ENCODE data around the gene ANKRD17.

Gene ANKRD17

DNA sequence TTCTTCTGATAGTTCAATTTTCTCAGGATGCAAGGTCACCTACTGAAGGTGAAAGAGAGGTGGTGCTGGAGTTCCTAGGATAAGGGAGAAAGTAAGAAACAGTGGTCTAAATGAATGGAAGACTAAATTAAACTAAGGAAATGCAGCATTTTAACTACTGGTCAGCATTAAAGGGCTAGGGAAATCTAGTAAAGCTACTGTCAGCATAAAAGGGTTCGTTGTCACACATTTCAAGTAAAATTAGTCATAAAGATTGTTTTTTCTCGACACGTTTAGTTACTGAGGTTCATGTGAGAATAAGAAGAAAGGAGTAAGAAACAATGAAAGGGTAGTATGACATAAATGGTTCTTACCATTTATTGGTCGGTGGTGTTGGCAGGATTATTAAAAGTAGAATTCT is 149.1 kb downstream of the ANKRD17 start:
- DNase-seq (ENCODE audit: low read depth in 3 of 3), result no peak

- DNase-seq (ENCODE audit: low read depth in 3 of 3), result no peak
Measured at GRCh38 chr4:73104695-73105094, 153.9 kb downstream of the ANKRD17 start.

DNA sequence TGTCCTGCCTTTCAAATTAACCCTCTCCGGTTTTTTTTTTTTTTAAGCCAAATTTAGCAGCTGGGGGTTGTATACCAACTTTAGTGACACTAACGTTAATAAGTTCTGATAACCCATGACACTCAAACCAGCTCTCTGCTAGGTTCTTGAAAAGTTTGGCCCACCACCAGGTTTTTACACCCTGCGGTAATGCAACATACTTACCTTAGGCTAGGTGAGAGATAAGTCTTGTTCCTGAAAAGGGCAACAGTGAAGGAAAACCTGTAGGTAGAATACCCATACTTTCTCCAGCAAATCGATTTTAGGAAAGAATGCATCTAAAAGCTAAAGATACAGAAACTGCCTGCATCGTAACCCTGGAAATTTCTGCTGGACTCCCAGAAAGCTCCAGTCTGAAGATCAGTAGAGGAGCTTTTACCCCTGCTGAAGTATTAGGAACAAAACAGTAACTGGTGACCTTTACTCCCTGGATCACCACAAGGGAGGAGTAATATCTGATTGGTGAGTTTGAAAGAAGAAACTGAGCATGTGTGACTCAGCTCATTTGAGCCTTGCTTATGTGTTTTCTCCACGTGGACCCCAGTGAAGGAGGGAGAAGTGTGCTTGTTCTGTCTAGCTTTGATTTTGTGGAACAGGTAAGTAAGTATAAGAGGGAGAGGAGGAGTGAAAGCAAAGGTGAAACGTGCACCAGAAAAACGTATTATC is 154.6 kb downstream of the ANKRD17 start:
- no peak for DNase-seq (ENCODE audit: low read depth in 3 of 3)

GRCh38 chr4:73099143-73099542 is 159.5 kb downstream of the ANKRD17 start:
- no peak for DNase-seq (ENCODE audit: low read depth in 3 of 3)

- no peak for DNase-seq (ENCODE audit: low read depth in 3 of 3)
Measured at GRCh38 chr4:73098713-73099112, 159.9 kb downstream of the ANKRD17 start.

DNA sequence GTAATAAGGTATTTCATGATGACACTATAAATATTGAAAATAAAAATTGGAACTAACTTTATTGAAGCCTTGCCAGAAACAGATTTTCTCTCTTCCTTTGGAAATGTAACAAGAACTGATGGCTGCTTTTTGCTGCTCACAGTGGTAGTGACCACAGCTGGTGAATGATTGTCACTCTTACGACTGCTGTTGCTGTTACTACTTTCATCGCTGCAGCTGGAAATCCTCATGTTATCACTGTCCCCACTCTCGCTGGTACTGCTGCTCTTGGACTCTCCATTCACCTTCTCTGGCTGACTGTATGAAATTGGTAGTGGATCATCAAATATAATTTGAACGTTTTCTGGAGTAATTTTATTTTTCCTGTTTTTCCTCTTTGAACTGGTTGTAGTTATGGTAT is 160.6 kb downstream of the ANKRD17 start:
- DNase-seq (ENCODE audit: low read depth in 3 of 3), result no peak

- no peak for DNase-seq (ENCODE audit: low read depth in 3 of 3)
Measured at GRCh38 chr4:73092868-73093267, 165.7 kb downstream of the ANKRD17 start.

DNA sequence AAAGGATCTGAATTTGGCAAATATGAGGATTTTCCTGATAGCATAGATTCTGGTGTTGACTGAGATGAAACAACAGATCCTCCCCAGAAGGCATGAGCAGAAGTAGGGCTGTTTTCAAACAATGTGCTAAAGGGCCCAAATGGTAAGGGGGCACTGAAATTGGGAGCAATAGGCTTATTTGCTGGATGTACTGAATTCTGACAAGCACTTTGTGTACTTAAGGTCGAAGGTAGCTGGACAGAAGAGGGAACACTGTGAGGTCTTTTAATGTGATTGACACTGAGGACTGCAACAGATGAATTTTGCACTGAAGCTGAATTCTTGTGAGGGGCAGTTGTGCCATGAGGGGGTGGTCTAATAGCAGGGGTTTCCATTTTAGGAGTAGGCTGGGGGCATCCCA is 167.9 kb downstream of the ANKRD17 start:
- DNase-seq (ENCODE audit: low read depth in 3 of 3), result no peak

- no peak for DNase-seq (ENCODE audit: low read depth in 3 of 3)
Measured at GRCh38 chr4:73087871-73088270, 170.7 kb downstream of the ANKRD17 start.

DNA sequence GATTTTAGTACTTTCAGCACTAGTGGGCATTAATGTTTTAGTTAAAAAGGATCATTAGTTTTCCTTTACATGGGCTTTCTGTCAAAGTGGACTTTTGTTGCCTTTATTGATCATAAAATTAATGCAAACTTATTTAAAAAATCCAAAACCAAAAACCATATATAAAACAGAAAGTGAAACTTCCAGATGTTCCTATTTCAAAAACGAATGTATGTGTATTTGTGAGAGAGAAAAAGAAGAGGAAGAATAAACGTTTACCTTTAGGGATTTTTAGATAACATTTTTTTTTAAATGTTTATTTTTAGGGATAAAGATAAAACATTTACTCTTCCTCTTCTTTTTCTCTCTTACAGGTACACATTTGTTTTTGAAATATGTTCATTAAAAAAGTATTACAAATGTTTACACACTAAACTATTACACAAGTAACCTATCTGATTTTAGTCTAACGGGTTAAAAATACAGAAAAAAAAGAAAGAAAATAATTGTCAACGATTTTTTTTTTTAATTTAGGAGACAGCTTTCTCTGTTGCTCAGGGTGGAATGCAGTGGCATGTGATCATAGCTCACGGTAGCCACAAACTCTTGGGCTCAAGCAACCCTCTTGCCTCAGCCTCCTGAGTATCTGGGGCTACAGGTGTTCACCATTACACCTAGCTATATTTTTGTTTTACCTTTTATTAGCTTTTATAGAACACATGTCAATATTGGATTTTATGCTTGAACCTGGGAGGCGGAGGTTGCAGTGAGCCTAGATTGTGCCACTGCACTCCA is 172.3 kb downstream of the ANKRD17 start:
- DNase-seq (ENCODE audit: low read depth in 3 of 3), result no peak

GRCh38 chr4:73080789-73081188 is 177.8 kb downstream of the ANKRD17 start:
- no peak for DNase-seq (ENCODE audit: low read depth in 3 of 3)

DNA sequence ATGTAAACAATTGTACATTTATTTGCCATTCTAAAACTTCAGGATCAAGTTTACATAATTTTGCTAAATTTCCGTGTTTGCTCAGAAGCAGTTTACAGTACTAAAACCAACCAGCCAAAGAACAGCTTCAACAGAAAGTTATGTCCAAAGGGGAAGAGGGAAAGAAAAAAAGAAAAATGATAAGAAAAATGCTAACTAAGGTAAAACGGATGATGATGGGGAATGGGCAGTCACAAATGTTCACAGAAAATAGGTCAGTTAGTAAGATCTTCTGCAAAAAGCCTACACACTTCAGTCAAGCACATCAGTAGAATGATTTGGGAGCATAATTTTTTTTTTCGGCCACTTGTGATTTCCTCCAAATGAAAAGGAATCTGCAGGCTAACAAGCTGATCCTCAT is 182.8 kb downstream of the ANKRD17 start:
- no peak for DNase-seq (ENCODE audit: low read depth in 3 of 3)

- no peak for DNase-seq (ENCODE audit: low read depth in 3 of 3)
Measured at GRCh38 chr4:73070074-73070390, 188.6 kb downstream of the ANKRD17 start.

DNA sequence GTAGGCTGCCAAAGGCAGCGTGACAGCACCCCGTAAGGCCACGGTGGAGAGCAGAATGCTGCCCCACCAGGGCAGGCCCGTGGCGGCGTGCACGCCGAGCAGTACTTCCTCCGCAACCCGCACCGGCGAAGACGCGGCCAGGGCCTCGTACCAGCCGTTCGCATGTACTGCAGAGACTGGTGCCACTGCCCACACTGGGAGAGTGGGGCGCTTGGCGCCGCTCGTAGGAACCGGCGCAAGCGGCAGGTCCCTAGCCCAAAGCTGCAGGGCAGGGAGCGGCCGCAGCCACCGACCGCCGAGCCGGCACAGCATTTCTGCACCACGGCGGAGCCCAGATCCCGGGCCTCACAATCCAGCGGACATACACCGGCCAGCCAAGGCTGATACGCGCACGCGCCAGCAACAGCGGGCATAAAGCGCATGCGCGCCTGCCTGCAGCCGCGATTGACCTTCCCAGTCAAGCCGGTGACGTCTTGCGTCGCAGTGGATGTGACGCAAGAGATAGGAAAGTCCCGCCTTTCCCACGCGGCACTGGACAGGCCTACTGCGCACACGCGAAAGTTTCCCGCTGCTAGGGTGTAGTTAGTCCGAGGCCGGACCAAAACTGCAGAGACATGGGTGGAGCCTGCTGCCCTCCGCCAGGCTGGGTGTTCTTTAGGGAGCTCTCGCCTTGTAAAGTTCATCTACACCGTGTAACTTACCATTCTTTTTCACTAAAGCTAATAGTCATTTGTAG is 189.1 kb downstream of the ANKRD17 start, which contains the start of gene COX18:
Gene COX18 (minus strand): TSS at position 379 of the 736 bp plus-strand sequence. CDS start 67 bp downstream, at position 312.
- DNase-seq (ENCODE audit: low read depth in 3 of 3), result peak; percentile 83 to 92 (median 90)

DNA sequence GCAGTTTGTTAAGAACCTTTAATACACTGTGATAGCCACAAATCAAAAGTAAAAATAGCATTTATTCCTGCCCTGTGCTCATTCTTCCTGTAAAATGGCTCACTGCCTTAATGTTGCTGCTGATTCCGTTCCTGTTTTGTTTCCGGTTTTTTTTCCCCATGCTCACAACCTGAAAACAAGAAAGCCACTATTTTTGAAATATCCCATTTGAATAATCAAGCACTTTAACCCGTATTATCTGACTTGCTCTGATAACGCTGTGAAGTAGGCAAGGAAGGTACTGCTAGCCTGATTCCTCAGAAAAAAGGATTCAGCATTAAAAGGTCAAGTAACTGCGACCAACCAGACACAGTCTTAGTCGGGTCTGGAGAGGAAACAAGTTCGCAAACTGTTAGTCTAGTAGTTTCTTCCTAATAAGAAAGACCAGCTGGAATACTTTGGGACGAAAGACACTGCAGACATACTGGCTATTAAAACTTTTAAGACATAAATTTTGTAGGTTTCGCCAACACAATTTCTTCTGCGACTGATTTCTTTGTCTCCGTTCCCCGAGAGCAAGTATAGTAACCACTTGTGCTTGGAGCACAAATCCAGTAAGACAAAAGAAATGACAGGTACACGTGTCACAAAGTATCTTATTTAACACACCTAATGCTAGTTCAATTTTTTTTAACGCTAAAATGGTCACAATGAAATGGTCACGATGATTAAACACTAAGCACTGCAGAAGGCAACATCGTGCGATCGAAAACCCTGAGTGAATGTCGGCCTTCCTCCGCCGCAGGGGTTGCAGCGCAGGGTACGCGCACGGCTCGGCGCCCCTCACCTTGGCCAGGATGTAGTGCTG is 189.9 kb downstream of the ANKRD17 start:
- no peak for DNase-seq (ENCODE audit: low read depth in 3 of 3)

DNA sequence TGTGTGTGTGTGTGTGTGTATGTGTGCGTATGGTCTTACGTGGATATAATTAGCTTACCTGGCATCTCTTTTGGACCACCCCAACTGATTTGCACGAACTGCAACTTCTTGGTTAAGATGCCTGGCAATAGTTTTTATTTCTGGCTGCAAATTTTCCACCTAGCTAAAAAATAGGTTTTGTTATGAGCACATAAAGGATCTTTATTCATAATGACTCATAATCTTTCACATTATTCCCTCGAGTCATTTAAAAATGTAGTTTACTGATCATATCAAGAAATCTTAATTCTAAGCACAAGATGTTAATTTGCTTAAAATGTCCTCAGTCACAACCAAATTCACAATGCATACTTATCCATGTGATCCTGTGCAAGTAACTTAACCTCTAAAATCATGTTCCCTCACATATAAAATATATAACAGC is 190.6 kb downstream of the ANKRD17 start:
- no peak for DNase-seq (ENCODE audit: low read depth in 3 of 3)

GRCh38 chr4:73066928-73067327 is 191.7 kb downstream of the ANKRD17 start:
- DNase-seq (ENCODE audit: low read depth in 3 of 3), result no peak

GRCh38 chr4:73066445-73066844 is 192.2 kb downstream of the ANKRD17 start:
- DNase-seq (ENCODE audit: low read depth in 3 of 3), result no peak

DNA sequence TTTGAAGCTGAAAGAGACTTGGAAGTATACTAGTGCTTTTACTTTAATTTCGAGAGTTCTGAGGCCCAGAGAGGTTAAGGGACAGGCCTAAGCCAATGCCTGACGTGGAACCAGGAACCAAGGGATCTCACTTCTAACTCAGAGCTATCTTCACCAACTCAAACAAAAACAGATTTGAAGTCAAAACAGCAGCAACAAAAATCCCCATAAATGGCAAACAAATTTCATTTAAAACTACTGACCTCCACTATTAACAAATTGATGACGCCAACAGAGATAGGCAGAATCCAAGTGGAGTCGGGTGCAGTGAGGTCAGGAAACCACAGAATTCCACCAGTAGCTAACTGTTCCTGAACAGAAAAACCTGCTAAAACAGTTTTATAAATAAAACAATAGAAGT is 194.1 kb downstream of the ANKRD17 start:
- DNase-seq (ENCODE audit: low read depth in 3 of 3), result no peak

DNA sequence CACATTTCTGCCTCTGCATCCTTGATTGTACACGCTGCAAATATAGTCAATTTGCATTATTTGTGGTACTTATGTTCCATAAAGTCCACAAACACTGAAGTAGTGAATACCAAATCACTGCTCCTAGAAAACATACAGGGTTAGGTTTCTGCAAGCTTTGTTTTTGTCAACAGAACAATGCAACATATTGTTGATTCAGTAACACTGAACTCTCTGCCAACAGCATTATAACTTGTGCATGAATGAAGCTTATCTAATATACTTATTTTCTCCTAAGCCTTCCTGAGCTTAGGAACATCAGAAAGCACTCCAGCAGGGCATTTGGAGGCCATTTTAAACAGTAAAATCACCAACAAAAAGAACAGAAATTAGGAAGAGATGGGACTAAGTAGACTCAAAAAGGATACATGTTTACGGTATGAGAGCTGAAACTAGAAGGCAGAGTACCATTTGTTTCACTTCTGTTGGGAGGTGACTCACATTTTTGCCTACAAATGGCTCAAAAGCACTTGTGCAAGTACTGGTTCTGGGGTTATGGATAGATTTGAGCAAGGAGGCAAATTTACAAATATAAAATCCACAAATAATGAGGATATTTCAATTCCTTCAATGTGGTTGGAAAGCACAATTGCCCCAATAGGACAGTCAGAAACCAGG is 203.2 kb downstream of the ANKRD17 start:
- DNase-seq (ENCODE audit: low read depth in 3 of 3), result no peak

DNA sequence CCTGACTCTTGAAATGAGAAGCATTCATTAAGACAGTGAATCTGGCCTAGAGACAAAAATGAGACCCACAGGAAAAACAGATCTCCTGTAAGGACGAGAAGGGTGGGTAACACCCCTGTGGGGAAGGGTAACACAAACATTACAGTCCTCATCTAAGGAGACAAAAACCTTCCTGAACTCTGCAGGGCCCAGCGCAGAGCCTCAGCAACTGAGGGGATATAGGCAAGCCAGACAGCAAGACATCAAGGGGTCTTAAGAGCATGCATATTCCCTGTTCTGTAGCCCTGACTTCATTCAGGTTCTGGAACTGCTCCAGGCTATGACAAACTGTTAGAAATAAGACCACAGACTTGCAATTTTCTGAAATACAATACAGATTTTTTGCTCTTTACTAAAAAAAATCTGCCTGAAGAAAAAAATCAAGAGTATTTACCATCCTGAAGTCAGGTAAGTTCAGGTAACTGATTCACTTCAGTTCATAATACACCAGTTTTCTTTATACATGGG is 204.6 kb downstream of the ANKRD17 start:
- no peak for DNase-seq (ENCODE audit: low read depth in 3 of 3)
